ENCODE results near the gene DCUN1D2. TPM values are rescaled to one million over a fixed set of nuclear protein-coding genes. Genes with fewer than 3 reads are reported as not detected.

The DCUN1D2 gene
- total and polyA plus RNA-seq, 10 of the 15 experiments (the other 5 are each of a cell fraction or from before 2014, with no cell fraction given) = 2.5 to 23.6 (median 9.3) TPM

GRCh38 chr13:113506025-113506685, 15.6 kb upstream of the DCUN1D2 start:
- H3K4me2 ChIP-seq (ENCODE audit: control insufficient read depth, insufficient read depth) = no peak overlapping the region
- ChIA-PET POLR2A (interaction anchor here (0.6 kb wide), 1 partner anchor 744 kb away, joined by 6 read pairs; no protein-coding TSS in a partner anchor), CTCF (no interaction called here), SMC1A (ENCODE audit: uncharacterized antibody, unreplicated experiment) (no interaction called here), RAD21 (ENCODE audit: unreplicated experiment) (no interaction called here)
- DNase-seq (ENCODE audit: low read depth, low spot score) = no peak
- no peak for ATAC-seq
- no peak overlapping the region for H3K4me3 ChIP-seq
- in situ Hi-C loops (cut with MboI) = no loop called here
- 85% methylated on average over 11 of the region's 16 CpGs for WGBS (ENCODE audit: insufficient coverage, insufficient replicate concordance, low lambda C conversion rate, missing lambda C conversion rate)
- no peak overlapping the region for H2AFZ ChIP-seq (ENCODE audit: control insufficient read depth, low read depth, low read length)
- peaks cover 5 to 12% of the 10 kb centered on the region in 2 experiments for H3K36me3 ChIP-seq (ENCODE audit: control insufficient read depth in 2 of 2, insufficient read depth in 2 of 2, low read length in 1 of 2)
- H3K9me3 ChIP-seq (replicated peaks; ENCODE audit: control insufficient read depth, insufficient read depth, low read length) = no peaks in the 10 kb centered on the region
- H3K27me3 ChIP-seq (replicated peaks in 1 of 2; ENCODE audit: control insufficient read depth in 2 of 2, insufficient read depth in 2 of 2, low read length in 1 of 2) = no peaks in the 10 kb centered on the region
- no TSS peak for BruUV-seq (replicated peaks)
- no peak overlapping the region for H3K27ac ChIP-seq (ENCODE audit: control insufficient read depth, insufficient read depth)
- no peaks in the 10 kb centered on the region for H3K4me1 ChIP-seq (ENCODE audit: control insufficient read depth, insufficient read depth, low read length)
- no peaks in the 10 kb centered on the region for H4K20me1 ChIP-seq (ENCODE audit: control insufficient read depth, insufficient read depth)
- intact Hi-C loops (cut with micrococcal nuclease; ENCODE audit: unreplicated experiment) = no loop called here
- no peak for FAIRE-seq
- no peaks in the 10 kb centered on the region for H3K79me2 ChIP-seq (ENCODE audit: control insufficient read depth, insufficient read depth, low read length)
- TF ChIP-seq POLR2A (IDR thresholded peaks at IDR 0.05; ENCODE audit: low read depth, low read length) (0 out of 2 replicates have a peak, but pooled peaks have one; percentile 7), E2F4 (IDR thresholded peaks at IDR 0.05; ENCODE audit: low read depth, low read length) (no peak), CHD2 (IDR thresholded peaks at IDR 0.05; ENCODE audit: borderline replicate concordance, low read depth, low read length) (no peak)
- H3K9ac ChIP-seq (ENCODE audit: control insufficient read depth, insufficient read depth, low read length) = no peak overlapping the region

DNA sequence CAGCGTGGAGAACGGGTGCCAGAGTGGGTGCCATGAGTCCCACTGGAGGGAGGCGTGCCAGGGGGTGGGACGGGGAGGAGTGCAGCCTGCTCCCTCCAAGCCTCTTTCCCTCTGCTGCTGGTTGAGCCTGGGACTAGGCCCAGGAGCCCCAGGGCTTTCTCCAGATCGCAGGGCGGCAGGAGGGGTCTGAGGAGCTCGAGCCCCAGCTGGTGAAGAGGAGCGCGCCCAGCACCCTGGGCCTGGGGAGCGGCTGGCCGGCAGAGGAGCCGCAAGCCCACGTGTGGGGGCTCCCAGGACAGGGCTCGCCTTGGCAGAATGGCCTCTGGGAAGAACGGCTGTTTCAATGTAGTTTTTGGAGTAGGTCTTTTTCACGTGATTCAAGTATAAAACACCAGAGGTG, 12.2 kb upstream of the DCUN1D2 start:
- H4K20me1 ChIP-seq (ENCODE audit: control insufficient read depth, insufficient read depth) = no peaks in the 10 kb centered on the region
- no peak overlapping the region for H3K9ac ChIP-seq (ENCODE audit: control insufficient read depth, insufficient read depth, low read length)
- in situ Hi-C loops (cut with MboI) = no loop called here
- ATAC-seq (no peak), FAIRE-seq (no peak), DNase-seq (ENCODE audit: low read depth, low spot score) (no peak)
- ChIA-PET POLR2A (no interaction called here), SMC1A (ENCODE audit: uncharacterized antibody, unreplicated experiment) (no interaction called here), CTCF (no interaction called here), RAD21 (ENCODE audit: unreplicated experiment) (no interaction called here)
- no peak overlapping the region for H2AFZ ChIP-seq (ENCODE audit: control insufficient read depth, low read depth, low read length)
- no peaks in the 10 kb centered on the region for H3K79me2 ChIP-seq (ENCODE audit: control insufficient read depth, insufficient read depth, low read length)
- no peaks in the 10 kb centered on the region for H3K9me3 ChIP-seq (replicated peaks; ENCODE audit: control insufficient read depth, insufficient read depth, low read length)
- no peak overlapping the region for H3K4me2 ChIP-seq (ENCODE audit: control insufficient read depth, insufficient read depth)
- H3K4me1 ChIP-seq (ENCODE audit: control insufficient read depth, insufficient read depth, low read length) = no peaks in the 10 kb centered on the region
- peaks cover 4 to 35% of the 10 kb centered on the region in 2 experiments for H3K36me3 ChIP-seq (ENCODE audit: control insufficient read depth in 2 of 2, insufficient read depth in 2 of 2, low read length in 1 of 2)
- 82% methylated on average over 16 of the region's 16 CpGs for whole genome bisulfite sequencing (ENCODE audit: insufficient coverage, insufficient replicate concordance, low lambda C conversion rate, missing lambda C conversion rate)
- no peaks in the 10 kb centered on the region for H3K27me3 ChIP-seq (replicated peaks in 1 of 2; ENCODE audit: control insufficient read depth in 2 of 2, insufficient read depth in 2 of 2, low read length in 1 of 2)
- no peak overlapping the region for H3K4me3 ChIP-seq
- BruUV-seq (replicated peaks) = no TSS peak
- H3K27ac ChIP-seq (ENCODE audit: control insufficient read depth, insufficient read depth) = no peak overlapping the region
- intact Hi-C loops (cut with micrococcal nuclease; ENCODE audit: unreplicated experiment) = no loop called here
- no peak for TF ChIP-seq EED (IDR thresholded peaks at IDR 0.05; ENCODE audit: low read depth)
- no peak for TF ChIP-seq HSF1 (IDR thresholded peaks at IDR 0.05; ENCODE audit: low read depth, low read length)
- no peak for TF ChIP-seq CHD2 (IDR thresholded peaks at IDR 0.05; ENCODE audit: borderline replicate concordance, low read depth, low read length)
- TF ChIP-seq PML (IDR thresholded peaks at IDR 0.05; ENCODE audit: low read length) = no peak
- no peak for TF ChIP-seq DPF2 (IDR thresholded peaks at IDR 0.05)
- no peak for TF ChIP-seq HDAC6 (IDR thresholded peaks at IDR 0.05; ENCODE audit: unreplicated experiment)
- no peak for TF ChIP-seq TBL1XR1 (IDR thresholded peaks at IDR 0.05; ENCODE audit: low read depth, low read length)
- no peak for TF ChIP-seq EGR1 (IDR thresholded peaks at IDR 0.05; ENCODE audit: borderline replicate concordance in 1 of 2, low read depth in 2 of 2, low read length in 2 of 2)
- TF ChIP-seq NFXL1 (IDR thresholded peaks at IDR 0.05; ENCODE audit: borderline replicate concordance) = no peak
